ENCODE measurements around the gene TULP4.
"Not testable (repeated sequence)": the region's sequence is repeated elsewhere in the genome, so short reads cannot be mapped to it uniquely, and the experiment has no call there.

The TULP4 gene

DNA sequence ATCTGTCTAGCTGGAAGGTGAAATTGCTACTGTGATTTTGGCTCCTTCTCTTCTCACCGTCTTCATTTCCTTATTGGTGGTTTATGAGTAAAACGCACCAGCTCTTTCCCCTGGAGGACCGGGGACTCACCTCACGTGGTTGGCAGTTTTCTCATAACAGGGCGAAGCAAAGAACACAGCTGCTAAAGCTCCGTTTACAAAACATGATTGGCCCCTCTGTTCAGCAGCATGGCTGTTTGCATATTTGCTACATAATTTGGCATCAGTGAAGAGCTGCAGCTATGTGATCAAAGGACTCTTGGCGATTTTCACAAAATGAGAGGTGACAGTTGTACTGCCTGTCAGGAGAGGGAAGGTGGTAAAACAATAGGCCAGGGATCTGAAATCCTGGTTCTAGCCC, 227.1 kb downstream of the TULP4 start:
- DNase-seq = no peak

DNA sequence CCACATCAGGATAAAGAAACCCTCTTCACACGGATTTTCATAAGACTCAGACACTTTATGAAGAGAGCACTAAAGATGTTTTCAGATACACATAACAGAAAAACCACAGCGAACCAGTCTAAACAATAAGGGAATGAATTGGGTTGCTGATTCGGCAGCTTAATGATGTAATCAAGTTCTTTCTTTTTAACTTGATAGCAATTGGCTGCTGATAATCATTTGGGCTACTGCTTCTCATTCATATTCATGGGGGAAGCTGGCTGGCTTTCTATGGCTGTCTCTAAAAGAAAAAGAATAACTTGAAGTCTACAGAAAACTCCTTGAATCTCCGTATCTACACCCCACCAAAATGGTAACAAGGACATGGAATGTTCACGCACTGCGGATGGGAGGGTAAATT, 227.6 kb downstream of the TULP4 start:
- DNase-seq = no peak

DNA sequence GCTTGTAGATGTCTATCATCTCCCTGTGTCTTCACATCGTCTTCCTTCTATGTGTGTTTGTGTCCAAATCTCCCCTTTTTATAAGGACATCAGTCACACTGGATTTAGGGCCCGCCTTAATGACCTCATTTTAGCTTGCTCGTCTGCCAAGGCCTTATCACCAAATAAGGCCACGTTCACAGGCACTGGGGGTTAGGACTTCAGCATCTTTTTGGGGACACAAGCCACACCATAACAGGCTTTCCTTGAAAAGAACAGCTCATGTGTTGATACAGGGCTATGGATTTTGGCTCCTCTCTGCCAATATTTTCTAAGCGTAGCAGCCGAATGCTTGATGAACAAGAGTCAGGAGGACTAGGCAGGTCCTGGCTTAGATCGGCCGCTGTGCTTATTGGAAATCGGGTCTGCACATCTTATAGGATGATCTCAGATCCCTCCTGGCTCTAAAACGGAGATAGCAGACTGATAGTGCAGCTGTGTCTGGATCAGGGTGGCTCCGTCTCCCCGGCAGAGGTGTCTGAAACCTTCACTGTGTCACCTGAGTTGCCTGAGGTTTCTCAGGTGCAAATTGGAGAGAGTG, 231.4 kb downstream of the TULP4 start:
- no peak for DNase-seq

DNA sequence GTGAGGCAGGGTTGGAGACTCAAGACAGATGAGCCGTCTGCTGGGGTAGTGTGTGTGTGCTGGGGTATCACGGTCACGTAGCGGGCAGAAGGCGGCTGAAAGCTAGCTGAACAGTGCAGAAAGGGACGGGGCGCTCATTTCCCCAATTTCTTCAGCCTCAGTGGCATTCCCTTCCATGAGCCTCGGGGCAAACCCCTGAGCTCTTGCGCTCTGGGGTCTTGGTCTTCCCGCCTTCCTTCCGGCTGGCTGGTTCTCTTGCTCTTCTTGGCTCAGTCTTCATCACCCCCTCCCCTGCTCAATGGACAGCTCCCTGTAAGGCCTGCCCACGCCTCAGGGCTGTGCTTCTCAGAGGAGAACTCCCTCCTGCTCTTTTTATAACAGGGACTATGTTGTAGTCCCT, 232.2 kb downstream of the TULP4 start:
- DNase-seq = no peak

DNA sequence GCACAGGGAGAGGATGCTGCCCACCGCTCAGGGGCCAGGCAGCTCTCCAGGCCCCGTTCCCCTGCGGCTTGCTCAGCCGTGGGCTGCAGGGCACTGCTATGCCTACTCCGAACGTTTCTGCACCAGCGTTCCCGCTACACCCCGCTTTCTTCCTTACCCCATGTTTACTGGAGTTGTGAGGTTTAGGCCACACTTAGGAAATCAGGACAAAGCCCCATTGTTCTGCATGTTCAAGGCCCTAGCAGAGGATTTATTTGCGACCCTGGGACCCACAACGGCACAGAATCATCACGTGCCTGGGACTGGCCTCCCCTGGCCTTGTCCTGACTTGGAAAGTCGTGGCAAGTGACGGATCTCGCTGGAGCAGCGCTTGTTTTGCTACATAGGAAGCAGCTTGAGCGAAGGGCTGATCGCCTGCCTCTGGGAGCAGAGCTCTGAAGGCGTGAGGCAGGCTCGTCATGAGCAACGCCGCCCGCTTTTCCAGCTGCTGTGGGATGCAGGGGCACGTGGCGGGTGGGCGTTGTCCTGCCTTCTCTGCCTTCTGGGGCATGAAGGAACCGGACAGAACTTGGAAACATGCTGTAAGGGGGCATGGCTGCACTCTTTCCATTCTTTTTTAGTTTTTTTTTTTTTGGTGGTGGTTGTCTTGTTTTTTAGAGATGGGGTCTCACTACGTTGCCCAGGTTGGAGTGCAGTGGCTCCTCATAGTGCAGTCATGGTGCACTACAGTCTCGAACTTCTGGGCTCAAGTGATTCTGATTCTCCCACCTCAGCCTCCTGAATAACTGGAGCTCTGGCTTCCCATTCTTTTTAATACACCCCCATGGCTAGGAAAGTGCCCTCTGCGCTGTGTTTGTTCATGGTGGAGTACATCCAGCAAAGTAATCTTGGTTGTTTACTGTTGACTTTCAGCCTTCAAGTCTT, 233.0 kb downstream of the TULP4 start:
- DNase-seq = no peak

DNA sequence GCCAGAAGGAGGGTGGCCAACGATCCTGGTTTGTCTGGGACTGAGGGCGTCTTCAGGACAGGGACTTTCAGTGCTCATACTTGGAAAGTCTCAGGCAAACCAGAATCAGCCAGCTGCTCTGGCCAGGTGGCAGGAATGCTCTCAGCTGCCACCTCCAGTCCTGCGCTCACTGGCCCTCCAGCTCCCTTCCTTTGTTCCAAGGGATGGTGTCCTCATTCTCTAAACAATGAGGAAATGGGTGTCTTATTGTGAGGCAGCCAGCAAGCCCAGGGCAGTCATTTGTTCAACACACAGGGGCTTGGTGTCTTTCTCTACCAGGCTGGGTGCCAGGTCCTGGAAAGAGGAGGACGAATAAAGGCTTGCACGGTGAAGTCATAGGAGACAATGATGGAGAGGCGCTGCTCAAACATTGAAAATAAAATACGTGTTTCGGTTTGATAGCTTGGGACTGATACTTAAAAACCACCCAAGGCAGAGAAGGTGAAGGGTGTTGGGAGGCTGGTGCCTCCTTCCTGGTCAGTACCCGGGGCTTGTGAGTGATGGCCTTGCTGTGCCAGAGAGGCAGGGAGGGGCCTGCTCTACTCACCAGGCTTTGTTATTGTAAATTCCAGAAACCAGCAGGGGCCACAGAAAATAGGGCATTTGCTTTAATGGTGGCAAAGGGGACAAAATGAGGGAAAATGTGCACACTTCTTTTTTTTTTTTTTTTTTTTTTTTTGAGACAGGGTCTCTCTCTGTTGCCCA, 236.3 kb downstream of the TULP4 start:
- DNase-seq = no peak

DNA sequence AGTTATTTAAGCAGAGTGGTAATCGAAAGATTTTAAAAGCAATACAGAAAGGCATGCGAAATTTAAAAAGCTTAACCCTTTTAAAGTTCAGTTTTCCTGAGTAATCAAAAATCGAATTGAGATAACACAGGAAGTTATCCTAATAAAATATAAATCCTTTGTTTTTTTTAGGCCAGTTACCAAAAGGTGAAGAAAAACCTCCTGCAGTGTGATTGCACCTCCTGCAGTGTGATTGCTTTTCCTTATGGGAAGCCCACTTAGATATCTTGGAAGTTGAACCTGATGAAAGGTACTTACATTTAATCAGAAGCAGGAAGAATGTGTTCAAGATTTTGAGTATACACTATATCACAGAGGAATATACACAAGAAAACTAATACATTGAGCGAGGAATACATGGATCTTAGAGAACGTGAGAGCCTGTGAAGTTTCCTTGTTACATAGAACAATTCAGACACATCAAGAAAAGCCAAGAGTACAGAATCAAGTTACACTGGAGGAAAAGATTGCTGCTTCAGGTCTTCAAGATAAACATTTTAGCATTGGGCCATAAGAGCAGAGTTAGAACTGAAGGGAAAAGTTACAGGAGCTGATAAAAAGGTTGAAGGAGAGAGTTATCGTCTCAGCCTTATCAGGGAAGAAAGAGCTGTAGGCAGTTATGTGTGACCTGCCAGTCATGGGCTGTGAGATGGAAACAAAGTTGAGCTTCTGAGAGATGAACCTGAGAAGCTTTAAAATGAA, 240.0 kb downstream of the TULP4 start:
- no peak for DNase-seq

DNA sequence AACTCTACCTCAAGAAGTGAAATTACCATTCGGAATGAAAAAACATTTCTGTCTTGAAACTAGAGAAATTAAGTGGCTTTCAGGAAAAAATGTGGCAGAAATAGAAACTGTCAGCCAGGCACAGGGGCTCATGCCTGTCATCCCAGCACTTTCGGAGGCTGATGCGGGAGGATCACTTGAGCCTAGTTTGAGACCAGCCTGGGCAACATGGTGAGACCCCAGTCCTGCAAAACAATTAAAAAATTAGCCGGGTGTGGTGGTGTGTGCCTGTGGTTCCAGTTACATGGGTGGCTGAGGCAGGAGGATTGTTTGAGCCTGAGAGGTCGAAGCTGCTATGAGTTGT, 240.5 kb downstream of the TULP4 start:
- DNase-seq = no peak

DNA sequence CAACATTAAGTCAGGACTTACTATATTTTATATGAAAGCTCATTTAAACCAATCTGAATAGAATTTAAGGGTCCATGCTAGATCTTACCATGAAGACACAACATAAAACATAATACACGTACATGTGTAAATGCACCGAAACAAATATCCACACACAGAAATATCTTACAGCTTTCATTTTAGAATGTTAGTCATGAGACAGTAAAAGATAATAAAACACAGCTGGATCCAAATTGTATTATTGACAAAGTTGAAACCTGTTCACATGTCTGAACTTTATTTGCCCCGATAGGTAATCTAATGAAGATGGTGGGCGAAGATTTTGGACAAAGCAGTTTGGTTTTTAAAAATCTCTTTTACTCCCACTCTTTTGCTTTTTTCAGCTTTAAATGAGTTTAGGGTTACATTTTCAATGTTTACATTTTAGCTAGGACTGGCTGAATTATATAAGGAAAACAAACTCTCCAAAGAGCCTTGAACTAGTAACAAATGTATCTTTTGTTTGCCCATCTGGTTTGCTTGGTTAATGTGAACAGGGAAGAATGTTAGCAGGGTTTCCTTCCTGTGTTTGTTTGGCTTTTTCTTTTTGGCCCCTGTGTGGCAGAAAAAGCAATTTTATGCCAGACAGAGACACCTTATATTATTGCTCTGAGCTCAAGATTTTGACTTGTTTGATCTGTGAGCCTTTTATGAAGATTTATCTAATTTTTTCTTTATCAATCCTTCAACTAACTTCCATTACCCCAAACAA, 242.5 kb downstream of the TULP4 start:
- no peak for DNase-seq

DNA sequence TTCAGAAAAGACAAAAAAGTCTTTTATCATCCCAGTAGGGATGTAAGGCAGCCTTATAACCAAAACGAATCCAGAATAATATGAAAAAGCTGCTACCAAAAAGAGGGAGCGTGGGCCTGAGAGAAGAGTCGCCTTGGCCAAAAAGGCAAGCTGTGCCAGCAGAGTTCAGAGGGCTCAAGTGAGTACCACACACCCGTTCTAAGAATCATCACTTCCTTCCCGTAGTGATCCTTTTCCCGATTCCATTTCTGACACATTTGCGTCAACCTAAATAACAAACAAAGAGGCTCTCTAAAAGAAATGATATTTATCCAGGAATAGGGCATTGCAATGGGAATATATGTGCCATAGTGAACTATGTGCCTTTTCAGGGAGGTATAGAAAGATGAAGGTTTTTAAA, 243.8 kb downstream of the TULP4 start:
- DNase-seq = no peak

DNA sequence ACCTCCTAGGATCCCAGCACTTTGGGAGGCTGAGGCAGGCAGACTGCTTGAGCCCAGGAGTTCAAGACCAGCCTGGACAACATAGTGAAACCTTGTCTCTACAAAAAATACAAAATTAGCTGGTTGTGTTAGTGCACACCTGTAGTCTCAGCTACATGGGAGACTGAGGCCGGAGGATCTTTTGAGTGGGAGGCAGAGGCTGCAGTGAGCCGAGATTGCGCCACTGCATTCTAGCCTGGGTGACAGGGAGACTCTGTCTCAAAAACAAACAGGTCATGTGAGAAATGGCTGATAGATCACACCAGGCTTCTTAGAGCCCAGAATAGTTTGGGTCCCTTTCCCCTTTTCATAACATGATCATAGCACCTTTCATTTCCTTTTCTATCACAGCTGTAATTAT, 244.8 kb downstream of the TULP4 start:
- not testable (repeated sequence) for DNase-seq

DNA sequence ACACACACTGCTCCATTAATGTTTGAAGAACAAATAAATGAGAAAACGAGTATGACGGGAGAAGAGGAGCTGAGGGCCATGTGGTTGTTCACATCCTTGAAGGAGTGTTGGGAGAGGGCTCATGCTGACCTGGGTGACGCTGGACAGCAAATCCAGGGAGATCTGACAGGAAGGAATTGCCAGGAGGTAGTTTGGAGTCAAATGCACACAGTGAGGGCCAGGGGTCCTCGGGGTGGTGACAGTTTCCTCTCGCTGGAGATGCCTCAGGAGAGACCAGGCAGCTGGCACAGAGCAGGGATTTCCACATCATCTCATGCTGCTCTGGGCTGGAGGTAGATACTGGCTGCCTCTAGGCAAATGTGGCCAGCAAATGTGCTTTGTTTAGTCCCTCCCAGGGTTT, 245.7 kb downstream of the TULP4 start:
- DNase-seq = no peak

DNA sequence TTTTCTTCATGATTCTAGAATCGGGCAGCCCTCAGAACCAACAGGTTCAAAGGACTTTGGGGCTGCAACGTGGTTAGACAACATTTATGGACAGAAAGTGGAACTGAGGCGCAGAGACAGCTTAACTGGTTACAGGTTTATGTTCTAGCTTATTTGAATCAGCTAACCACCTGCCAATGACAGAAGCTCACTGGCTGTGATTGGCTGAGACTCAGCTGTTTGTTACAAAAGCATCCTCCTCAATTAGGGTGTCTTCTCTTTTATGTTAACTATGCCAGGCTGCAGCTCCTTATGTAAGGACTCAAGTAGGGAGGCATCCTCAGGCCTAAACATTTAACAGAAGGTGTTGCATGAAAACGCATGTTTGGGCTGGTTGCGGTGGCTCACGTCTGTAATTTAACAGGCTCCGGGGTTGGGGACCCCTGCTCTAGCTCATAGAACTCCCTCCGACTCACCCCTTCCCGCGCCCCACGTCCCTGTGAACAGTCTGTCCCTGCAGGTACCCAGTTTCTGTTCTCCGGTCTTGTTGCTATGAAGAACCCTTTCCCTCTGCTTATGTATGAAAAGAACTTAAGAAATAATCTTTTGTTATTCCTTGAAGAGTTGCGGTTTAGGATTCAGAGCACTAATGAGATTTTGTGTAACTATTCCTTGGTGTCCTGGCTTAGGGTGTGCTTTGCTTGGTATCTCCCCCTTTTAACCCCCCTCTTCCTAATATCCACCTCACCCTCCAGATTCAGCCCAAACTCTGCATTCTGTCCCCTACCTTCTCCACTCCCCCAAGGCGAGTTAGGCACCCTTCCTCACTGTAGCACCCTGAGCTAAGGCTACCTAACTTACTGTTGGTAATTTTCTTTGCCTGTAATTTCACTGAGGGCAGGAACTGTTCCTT, 246.4 kb downstream of the TULP4 start:
- no peak for DNase-seq

DNA sequence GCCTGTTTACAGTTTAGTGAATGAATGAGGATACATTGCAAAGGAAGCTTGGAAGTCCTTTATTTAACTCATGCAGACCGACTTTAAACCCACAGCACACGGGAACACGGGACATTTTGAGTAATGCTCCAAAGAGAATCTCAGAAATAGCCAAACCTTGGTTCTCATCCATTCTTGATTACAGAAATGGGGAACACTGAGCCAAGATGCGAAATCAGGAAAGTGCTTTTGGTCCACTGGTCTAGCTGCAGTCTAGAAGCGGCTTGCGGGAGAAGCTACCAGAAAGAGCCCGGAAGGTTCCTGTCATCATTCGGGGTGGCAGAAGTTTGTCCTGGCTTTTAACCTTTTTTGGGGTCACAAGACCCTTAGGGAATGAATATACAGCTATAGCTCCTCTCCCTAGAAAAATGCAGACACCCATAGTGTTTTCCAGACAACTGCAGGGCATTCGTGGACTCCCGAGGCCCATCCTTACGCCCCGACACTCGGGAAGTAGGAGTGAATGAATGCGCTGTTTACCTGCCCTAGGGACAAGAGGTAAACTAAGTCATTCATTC, 247.2 kb downstream of the TULP4 start:
- no peak for DNase-seq

DNA sequence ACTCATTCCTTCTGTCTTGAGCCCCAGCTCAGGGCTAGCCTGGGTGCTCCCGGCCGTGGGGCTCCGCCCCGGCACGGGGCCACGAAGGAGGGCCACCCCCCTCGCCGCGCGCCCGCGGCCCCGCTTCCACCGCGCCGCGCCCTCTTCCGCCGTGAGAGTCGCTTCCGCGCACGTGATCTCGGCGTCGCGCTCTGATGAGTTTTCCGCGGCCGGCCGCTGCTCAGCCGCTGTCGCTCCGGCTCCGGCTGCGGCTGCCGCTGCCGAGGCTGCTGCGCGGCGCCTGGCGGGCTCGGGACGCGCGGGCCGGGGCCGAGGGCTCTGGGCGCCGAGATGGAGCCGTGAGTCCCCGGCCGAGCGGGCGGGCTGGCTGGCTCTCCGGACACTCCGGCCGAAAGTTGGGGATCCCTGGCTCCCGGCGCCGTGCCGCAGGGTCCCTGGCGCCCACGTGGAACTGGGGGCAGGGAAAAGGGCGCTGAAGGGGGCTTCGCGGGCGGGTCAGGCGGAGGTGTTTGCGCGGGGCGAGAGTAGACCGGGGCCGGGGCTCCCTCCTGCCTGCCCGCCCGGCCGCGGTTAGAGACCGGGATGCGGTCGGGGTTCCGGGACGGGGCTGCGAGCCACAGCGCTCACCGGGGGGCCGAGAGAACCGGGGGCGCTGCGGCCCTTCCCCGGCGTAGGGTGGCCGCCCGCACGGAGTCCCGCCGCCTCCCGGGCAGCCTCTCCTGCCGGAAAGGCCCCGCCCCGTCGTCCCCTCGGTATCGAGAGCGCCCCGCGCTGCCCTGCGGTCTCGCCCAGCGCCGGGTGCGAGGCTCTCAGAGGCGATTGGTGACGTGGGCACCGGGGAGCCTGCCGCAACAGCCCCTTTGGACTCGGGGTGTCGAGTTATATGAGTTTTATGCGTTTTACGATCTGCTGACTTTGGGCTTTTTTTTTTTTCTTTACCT, 247.9 kb downstream of the TULP4 start, which contains the start of gene TMEM181:
TMEM181 (plus strand) TSS at position 197 of the 941 bp plus-strand sequence; CDS start at position 331, 134 bp downstream.
- peak; percentile 89 for DNase-seq

DNA sequence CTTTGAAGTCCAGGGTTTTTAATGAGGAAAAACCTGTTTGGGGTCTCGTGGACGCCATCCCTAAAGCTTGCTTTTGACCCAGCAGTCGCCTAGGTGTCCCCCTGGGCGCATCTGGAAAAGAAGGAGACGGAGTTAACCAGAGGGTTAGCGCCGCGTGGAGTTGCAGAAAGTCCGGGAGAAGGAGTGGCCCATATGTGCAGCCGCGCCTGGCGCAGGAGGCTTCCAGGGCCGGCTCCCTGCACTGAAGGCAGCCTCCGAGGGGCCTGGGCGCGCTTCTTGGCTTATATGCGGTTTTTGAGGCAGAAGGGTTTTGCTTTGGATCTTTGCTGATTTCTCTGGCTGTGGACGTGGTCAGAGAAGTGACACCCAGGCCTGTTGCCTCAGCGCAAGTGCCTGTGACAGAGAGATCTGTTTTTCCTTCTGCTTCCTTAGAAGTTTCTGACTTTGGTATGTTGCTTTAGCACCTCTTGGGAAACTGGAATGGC, 248.6 kb downstream of the TULP4 start:
- DNase-seq = peak; percentile 40
